ENCODE measurements around the gene SPC24. TPM values are rescaled to one million over a fixed set of nuclear protein-coding genes. Genes with fewer than 3 reads are reported as not detected.
"Not testable (repeated sequence)": the region's sequence is repeated elsewhere in the genome, so short reads cannot be mapped to it uniquely, and the experiment has no call there.

The SPC24 gene
- total RNA-seq, 1 experiment from 2014 or later, result 54.7 TPM

DNA sequence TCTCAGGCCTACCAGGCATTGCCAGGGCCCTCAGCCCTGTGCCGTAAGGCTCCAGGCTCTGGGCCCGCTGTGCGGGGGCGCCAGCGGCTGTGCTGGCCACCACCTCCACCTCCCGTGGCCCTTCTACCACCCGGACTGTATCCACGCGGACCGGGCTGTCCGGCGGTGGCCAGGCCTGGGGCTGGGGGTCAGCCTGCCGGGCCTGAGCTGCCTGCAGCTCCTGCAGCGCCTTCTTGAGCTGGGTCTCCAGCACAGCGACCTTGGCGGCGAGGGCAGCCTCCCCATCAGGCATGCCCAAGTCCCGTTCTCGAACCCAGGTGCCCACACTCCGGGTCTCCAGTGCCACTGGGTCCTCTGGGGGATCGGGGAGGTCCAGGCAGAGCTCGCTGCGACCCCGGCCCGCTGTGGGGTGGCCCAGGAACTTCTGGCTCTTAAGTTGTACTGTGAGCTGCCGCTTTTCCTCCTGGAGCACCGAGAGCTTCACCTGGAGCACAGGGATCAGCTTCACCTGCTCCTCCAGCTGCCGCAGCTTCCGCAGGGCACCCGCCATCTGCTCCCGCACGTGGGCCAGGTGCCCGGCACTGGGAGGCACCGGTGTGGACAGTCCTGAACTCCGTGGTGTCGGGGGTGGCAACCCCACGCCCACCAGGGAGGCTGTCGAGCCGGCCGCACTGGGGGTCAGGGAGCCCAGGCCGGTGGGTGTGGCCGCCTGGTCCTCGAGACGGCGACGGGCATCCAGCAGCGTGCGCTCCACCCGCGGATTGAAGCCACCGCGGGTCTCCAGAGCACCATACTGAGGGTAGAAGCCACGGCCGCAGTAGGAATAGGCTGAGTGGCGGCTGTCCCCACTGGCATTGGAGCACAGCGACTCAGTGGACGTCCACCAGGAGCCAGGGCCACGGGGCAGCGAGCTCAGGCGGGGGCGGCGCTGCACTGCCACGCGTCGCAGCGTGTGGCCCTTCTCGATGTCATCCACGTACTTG lies 37.7 kb upstream of the SPC24 start:
- no peak for DNase-seq (ENCODE audit: low read depth)

DNA sequence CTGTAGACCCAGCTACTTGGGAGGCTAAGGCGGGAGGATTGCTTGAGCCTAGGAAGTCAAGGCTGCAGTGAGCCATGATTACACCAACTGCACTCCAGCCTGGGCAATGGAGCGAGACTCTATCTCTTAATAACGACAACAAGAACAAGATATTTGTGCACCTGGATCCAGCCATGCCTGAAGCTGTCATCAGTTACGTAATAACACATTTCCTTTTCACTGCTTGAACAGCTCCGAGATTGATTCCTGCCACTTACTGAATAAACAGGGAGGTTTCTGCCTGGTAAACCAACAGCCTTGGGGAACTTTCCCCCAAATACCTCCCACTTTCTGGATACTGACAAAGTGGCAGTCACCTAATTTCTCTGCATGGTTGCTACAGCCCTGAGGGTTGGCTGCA lies 36.4 kb upstream of the SPC24 start:
- no peak for DNase-seq (ENCODE audit: low read depth)

- DNase-seq (ENCODE audit: low read depth), result peak; percentile 53
These were observed 35.7 kb upstream of the SPC24 start for GRCh38 chr19:11191273-11191755.

GRCh38 chr19:11190501-11190900 lies 34.9 kb upstream of the SPC24 start:
- DNase-seq (ENCODE audit: low read depth), result no peak

- no peak for DNase-seq (ENCODE audit: low read depth)
These were observed 31.9 kb upstream of the SPC24 start for GRCh38 chr19:11187441-11187840.

DNA sequence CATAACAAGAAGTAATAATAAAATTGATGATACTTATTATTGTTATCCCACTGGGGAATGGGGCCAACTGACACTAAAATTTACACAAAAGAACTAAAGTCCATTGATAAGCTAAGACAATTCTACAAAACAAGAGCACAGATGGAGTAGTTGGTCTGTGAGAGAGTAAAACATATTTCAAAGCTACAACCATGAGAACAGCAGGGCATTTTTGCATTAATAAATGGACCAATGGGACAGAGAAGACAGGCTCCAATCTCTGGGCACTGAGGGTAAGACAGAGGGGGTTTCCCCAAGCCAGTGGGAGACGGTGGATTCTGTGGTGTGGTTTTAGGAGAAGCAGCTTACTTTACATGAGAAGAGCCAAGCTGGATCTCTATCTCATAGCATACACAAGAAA lies 27.4 kb upstream of the SPC24 start:
- DNase-seq (ENCODE audit: low read depth), result no peak

- DNase-seq (ENCODE audit: low read depth), result no peak
These were observed 25.9 kb upstream of the SPC24 start for GRCh38 chr19:11181488-11181887.

DNA sequence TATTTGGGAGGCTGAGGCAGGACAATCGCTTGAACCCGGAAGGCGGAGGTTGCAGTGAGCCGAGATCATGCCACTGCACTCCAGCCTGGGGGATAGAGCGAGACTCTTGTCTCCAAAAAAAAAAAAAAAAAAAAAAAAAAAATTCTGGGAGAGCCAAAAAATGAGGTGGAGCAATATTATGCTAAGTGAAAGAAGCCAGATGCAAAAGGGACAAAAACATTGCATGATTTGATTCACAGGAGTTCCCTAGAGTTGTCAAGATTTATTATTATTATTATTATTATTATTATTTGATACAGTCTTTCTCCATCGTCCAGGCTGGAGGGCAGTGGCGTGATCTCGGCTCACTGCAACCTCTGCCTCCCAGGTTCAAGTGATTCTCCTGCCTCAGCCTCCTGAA lies 25.4 kb upstream of the SPC24 start:
- not testable (repeated sequence) for DNase-seq (ENCODE audit: low read depth)

DNA sequence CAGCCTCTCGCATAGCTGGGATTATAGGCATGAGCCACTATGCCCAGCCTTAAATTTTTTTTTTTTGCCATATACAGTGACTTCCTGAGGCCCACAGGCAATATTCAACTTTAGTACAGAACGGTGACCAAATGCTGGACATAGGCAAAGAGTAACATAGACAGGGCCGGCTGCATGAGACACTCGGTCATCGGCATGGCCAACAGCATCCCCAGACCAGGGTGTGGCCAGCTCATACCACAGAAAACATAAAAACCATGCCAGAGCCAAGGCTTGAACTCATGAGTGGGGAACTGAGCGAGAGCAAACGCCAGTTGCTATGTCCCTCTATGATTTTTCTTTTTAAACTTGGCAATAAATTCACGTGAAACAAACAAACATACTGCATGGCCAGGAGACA lies 24.8 kb upstream of the SPC24 start:
- no peak for DNase-seq (ENCODE audit: low read depth)

- DNase-seq (ENCODE audit: low read depth), result peak; percentile 53
These were observed 24.2 kb upstream of the SPC24 start for GRCh38 chr19:11179716-11180297.

DNA sequence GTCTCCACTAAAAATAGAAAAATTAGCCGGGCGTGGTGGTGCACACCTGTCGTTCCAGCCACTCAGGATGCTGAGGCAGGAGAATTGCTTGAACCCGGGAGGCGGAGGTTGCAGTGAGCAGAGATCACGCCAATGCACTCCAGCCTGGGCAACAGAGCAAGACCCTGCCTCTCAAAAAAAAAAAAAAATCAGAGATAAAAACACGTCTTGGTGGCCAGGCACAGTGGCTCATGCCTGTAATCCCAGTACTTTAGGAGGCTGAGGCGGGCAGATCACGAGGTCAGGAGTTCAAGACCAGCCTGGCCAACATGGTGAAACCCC lies 23.5 kb upstream of the SPC24 start:
- not testable (repeated sequence) for DNase-seq (ENCODE audit: low read depth)

DNA sequence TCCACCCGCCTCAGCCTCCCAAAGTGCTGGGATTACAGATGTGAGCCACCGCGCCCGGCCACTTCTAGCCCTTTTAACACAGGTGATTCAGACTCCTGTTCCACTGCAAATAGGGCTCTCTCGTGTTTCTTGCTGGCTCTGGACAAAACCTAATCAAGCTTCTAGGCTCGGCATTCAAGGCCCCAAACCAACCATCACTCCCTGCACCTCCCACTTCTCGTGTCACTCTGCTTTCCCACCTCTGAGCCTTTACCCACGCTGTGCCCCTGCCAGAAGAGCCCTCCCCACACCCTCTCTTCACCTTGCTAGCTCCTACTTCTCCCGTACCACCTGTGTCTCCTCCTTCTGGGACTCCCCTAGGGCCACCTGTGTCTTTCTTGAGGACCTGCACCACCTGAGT lies 22.0 kb upstream of the SPC24 start:
- DNase-seq (ENCODE audit: low read depth), result no peak

GRCh38 chr19:11176466-11177193 lies 21.0 kb upstream of the SPC24 start:
- DNase-seq (ENCODE audit: low read depth), result no peak

DNA sequence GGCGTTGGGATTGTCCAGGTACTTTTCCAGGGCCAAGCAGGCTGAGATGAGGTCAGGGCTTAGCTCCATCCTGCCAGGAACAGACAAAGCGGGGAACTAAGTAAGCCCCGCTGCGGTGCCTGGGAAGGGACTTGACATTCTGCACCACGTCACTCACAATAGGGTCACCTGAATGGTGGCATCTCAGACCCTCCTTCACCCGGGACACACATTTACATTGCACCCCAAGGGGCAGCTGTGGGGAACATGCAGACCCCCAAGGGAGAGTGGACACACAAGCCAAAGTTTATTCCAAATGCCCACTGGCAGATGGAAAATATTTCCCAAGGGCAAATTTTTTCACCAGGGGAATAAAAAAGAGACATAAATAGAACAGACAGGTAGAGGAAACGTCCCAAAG lies 20.3 kb upstream of the SPC24 start:
- DNase-seq (ENCODE audit: low read depth), result no peak

- no peak for DNase-seq (ENCODE audit: low read depth)
These were observed 18.8 kb upstream of the SPC24 start for GRCh38 chr19:11174336-11174735.

- no peak for DNase-seq (ENCODE audit: low read depth)
These were observed 18.1 kb upstream of the SPC24 start for GRCh38 chr19:11173516-11174155.

DNA sequence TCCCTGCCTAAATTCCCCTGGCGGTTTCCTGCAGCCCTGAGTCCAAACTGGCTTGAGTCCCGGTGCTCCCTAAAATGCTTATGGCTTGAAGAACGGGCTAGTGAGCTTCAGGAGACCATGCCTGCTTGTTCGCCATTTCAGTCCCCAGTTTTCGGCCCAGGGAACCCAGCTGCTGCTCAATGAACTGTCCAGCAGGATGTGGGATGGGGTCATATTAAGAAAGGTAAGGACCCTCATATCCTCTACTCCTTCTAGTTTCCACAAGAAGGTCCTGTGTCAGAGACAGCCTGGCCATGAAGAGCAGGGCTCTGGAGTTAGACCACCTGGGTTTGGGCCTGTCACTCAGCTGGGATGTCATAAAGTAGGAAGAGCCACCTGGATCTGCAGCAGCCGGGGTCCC lies 17.0 kb upstream of the SPC24 start:
- DNase-seq (ENCODE audit: low read depth), result no peak

- no peak for DNase-seq (ENCODE audit: low read depth)
These were observed 15.6 kb upstream of the SPC24 start for GRCh38 chr19:11171144-11171543.

- DNase-seq (ENCODE audit: low read depth), result no peak
These were observed 14.5 kb upstream of the SPC24 start for GRCh38 chr19:11169896-11170678.

DNA sequence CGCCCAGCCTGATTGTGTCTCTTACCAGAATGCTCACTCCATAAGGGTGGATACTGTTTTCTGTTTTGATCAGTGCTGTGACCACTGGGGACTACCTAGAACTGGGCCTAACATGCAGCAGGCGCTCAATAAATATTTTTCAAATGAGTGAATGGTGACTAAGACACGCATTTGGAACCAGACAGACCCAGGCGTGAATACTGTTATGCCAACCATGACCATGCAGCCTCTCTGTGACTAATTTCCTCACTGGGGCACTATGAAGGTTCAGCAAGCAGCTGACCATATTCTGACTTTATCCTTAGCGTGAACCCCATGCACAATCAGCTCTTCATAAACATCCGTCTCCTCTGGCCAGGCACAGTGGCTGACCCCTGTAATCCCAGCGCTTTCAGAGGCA lies 13.0 kb upstream of the SPC24 start:
- peak; percentile 92 for DNase-seq (ENCODE audit: low read depth)

Data from Daoy (cell line).